Kidney (tissue), 14 donors: ENCODE measurements around the gene MSI2. TPM values are rescaled to one million over a fixed set of nuclear protein-coding genes. Genes with fewer than 3 reads are reported as not detected.

Source experiments
- DNase-seq, 5 donors: peaks; one replicate each; pipeline ENCODE4 v3.0.0-alpha.2; 2013 to 2020
- FAIRE-seq: peaks from 2 replicates; lab custom pipeline; 2012; peaks lifted over from hg19 to GRCh38; lab: Jason Lieb, UNC
- H3K27ac ChIP-seq, 2 donors: one replicate each; pipeline ENCODE4 v1.7.0; 2013; ENCODE audit warnings: low read depth in 2 of 2, low read length in 2 of 2, inconsistent platforms in 1 of 2
- H3K27me3 ChIP-seq: one replicate; pipeline ENCODE4 v1.7.1; 2013; ENCODE audit warnings: low read length, inconsistent platforms; ENCODE audit not compliant: control insufficient read depth, insufficient read depth
- H3K36me3 ChIP-seq, 3 donors: one replicate each; pipeline versions ENCODE4 v1.7.0 to v1.7.1; 2013; ENCODE audit warnings: low read length in 3 of 3, control low read depth in 1 of 3, inconsistent platforms in 1 of 3; ENCODE audit not compliant: insufficient read depth in 3 of 3, control insufficient read depth in 2 of 3
- H3K4me1 ChIP-seq, 3 donors: one replicate each; pipeline versions ENCODE4 v1.7.0 to v1.7.1; 2013; ENCODE audit warnings: low read length in 3 of 3, inconsistent platforms in 1 of 3, low read depth in 1 of 3; ENCODE audit not compliant: control insufficient read depth in 2 of 3, insufficient read depth in 2 of 3
- H3K4me3 ChIP-seq, 3 donors: one replicate each; pipeline versions ENCODE4 v1.7.0 to v1.8.1; 2013; ENCODE audit warnings: low read length in 3 of 3, control low read depth in 1 of 3, inconsistent platforms in 1 of 3
- H3K9ac ChIP-seq, 3 donors: one replicate each; pipeline versions ENCODE4 v1.7.0 to v1.7.1; 2013; ENCODE audit warnings: low read length in 3 of 3, control low read depth in 1 of 3, inconsistent platforms in 1 of 3
- H3K9me3 ChIP-seq, 3 donors: one replicate each; pipeline versions ENCODE4 v1.7.0 to v1.7.1; 2013; ENCODE audit warnings: low read length in 3 of 3, control low read depth in 1 of 3, inconsistent platforms in 1 of 3; ENCODE audit not compliant: control insufficient read depth in 2 of 3, insufficient read depth in 1 of 3
- intact Hi-C: fragments of 100-400 bp; cut with DNase I; formaldehyde crosslinking; loops from one replicate; pipeline ENCODE4 v1.11.1; 2022
- polyA plus RNA-seq: library from polyadenylated mRNA; stranded (reverse); fragments of 350-450 nt; fragmentation: Illumina TruSeq; extraction: RNeasy Lipid Tissue Mini Kit (QIAGEN cat#74804); gene quantifications from one replicate; pipeline ENCODE4 v1.2.3, GENCODE V29; 2014; ENCODE audit warnings: low read depth, low replicate concordance; ENCODE audit not compliant: insufficient read depth
- total RNA-seq: library from RNA; stranded (reverse); fragmentation: NEBNext Ultra II Directional; extraction: Animal tissue kit (Norgen Biotek cat#: 25700); gene quantifications from one replicate; pipeline ENCODE4 v1.2.1, GENCODE V29; 2021
- TF ChIP-seq, protein P1 (sequence below): IDR thresholded peaks from 3 replicates; pipeline ENCODE4 v1.5.1; 2012; ENCODE audit warnings: mild to moderate bottlenecking, moderate library complexity, borderline replicate concordance; ENCODE audit not compliant: insufficient read depth; ENCODE audit errors: extremely low read depth
- donor health status: control.
- donor health status: control.
- donor health status: control.
- donor health status: control.
- donor health status: control.
- donor health status: DM: yes; HTN: yes; CAD: no.
- donor health status: Normal renal cell carcinoma (clear cell type).

Gene MSI2
- total and polyA plus RNA-seq, 2 donors from 2014 or later = 69.2 to 151 TPM

DNA sequence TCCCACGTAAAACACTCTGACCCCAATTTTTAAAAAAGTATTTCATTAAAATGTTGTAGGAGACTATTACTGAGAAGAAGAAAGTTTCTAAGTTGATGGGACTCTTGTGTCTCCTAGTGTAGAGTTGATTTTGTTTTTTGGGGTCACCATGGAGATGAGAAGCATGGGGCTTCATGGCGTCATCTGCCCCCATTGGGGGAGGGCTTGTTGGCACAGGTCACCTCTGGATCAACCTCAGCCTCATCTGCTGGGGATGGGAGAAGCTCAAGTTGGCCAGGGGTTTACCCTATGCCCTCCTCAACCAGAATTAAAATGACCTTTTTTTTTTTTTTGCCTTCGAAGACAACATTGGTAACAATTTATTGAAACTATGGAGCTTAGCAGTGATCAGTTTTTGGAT is 28.3 kb downstream of the MSI2 start:
- TF ChIP-seq, protein P1, sequence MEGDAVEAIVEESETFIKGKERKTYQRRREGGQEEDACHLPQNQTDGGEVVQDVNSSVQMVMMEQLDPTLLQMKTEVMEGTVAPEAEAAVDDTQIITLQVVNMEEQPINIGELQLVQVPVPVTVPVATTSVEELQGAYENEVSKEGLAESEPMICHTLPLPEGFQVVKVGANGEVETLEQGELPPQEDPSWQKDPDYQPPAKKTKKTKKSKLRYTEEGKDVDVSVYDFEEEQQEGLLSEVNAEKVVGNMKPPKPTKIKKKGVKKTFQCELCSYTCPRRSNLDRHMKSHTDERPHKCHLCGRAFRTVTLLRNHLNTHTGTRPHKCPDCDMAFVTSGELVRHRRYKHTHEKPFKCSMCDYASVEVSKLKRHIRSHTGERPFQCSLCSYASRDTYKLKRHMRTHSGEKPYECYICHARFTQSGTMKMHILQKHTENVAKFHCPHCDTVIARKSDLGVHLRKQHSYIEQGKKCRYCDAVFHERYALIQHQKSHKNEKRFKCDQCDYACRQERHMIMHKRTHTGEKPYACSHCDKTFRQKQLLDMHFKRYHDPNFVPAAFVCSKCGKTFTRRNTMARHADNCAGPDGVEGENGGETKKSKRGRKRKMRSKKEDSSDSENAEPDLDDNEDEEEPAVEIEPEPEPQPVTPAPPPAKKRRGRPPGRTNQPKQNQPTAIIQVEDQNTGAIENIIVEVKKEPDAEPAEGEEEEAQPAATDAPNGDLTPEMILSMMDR = no peak
- Histone ChIP-seq H3K9me3 (no peaks in the 10 kb centered on the region), H3K9ac (peak overlapping the region in 1 of 3 donors; percentile 22), H3K4me1 (peaks cover 20 to 34% (median 23%) of the 10 kb centered on the region in 3 donors), H3K36me3 (peaks cover 0 to 6% (median 4%) of the 10 kb centered on the region in 3 donors), H3K4me3 (no peak overlapping the region), H3K27me3 (no peaks in the 10 kb centered on the region), H3K27ac (peak overlapping the region; percentile 74 to 84)
- DNase-seq (no peak), FAIRE-seq (no peak)
- intact Hi-C loops = no loop called here

DNA sequence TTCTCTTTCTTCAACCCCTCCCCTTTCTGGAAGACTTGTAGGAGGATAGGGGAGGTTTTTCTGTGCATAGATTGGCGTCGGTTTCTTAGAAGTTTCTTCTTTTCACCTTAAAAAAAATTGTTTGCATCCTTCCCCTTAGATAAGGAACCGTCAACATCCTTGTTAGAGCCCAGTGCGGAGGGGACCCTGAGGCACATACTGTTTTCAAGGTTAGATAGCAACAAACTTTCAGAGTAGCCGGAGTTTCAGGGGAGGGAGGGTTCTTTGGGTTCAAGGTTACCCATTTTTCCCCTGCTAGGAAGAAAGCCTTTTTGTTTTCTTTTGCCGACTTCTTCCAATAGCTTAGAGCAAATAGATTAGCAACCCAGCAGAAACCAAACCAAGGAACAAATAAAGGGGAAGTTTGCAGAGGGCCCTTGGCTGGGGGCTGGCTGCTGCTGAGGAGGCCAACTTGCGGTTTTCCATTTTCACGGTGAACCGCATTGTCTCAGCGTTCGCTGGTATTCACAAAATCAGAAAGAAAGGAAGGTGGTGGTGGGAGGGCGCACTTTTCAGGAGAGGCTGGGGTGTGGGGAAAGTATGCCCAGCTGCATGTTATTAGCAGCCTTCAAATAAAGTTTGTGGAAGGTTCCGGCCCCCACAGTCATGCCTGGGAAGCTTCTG is 28.8 kb downstream of the MSI2 start:
- H3K9me3 ChIP-seq = no peaks in the 10 kb centered on the region
- FAIRE-seq = no peak
- intact Hi-C loops = no loop called here
- peaks cover 23 to 37% (median 24%) of the 10 kb centered on the region in 3 donors for H3K4me1 ChIP-seq
- TF ChIP-seq, protein P1 = no peak
- H3K4me3 ChIP-seq = no peak overlapping the region
- H3K27me3 ChIP-seq = no peaks in the 10 kb centered on the region
- peak in 1 of 5 donors; percentile 58 for DNase-seq
- peaks cover 0 to 6% (median 4%) of the 10 kb centered on the region in 3 donors for H3K36me3 ChIP-seq
- H3K9ac ChIP-seq = peak overlapping the region in 1 of 3 donors; percentile 22
- peak overlapping the region; percentile 74 to 84 for H3K27ac ChIP-seq

DNA sequence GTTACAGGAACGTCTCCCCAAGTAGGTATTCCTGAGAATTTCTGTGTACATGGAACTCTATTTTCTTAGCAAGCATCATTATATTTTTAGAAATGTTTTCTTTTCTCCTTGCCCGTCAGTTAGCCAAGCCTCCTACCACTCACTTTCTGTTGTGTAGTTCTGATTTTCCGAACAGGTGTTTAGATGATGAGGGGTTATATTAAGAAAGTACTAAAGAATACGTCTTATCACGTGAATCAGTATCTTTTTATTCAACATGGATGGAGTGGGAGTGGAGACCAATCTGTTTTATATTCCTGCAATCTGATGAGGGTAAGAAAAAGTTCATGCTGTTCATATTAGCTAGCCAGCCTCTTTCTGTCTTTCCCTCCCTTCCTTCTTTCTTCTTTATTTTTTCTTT is 29.4 kb downstream of the MSI2 start:
- Histone ChIP-seq H3K4me3 (no peak overlapping the region), H3K27me3 (no peaks in the 10 kb centered on the region), H3K9me3 (no peaks in the 10 kb centered on the region), H3K4me1 (peaks cover 23 to 35% (median 28%) of the 10 kb centered on the region in 3 donors), H3K27ac (peak overlapping the region; percentile 74 to 84), H3K9ac (peak overlapping the region in 1 of 3 donors; percentile 46), H3K36me3 (peaks cover 0 to 6% (median 4%) of the 10 kb centered on the region in 3 donors)
- DNase-seq (no peak), FAIRE-seq (no peak)
- intact Hi-C loops = no loop called here
- TF ChIP-seq, protein P1 = no peak
